Osteoblast (primary cell): ENCODE data around the gene MLPH. TPM values are rescaled to one million over a fixed set of nuclear protein-coding genes. Genes with fewer than 3 reads are reported as not detected.

Experiments
- DNase-seq: peaks from one replicate; pipeline ENCODE4 v3.0.0; 2011; ENCODE audit warnings: low spot score, mixed read lengths; ENCODE audit not compliant: insufficient read length; ENCODE audit errors: missing footprints
- H2AFZ ChIP-seq: 2 replicates; pipeline ENCODE4 v1.6.0; 2011; ENCODE audit warnings: mild to moderate bottlenecking, low read length
- H3K27ac ChIP-seq: 2 replicates; pipeline ENCODE4 v1.5.1; 2011; ENCODE audit warnings: mild to moderate bottlenecking, low read depth, low read length, moderate library complexity
- H3K27me3 ChIP-seq: 2 replicates; pipeline ENCODE4 v1.6.0; 2012; ENCODE audit warnings: mild to moderate bottlenecking, control low read depth, inconsistent platforms, low read length, moderate library complexity; ENCODE audit not compliant: insufficient read depth
- H3K36me3 ChIP-seq: 2 replicates; pipeline ENCODE4 v1.5.1; 2011; ENCODE audit warnings: mild to moderate bottlenecking, low read length, control low read depth, moderate library complexity; ENCODE audit not compliant: insufficient read depth
- H3K4me1 ChIP-seq: 2 replicates; pipeline ENCODE4 v1.5.1; 2011; ENCODE audit warnings: mild to moderate bottlenecking, low read length, control low read depth, moderate library complexity; ENCODE audit not compliant: insufficient read depth
- H3K4me2 ChIP-seq: 2 replicates; pipeline ENCODE4 v1.6.0; 2011; ENCODE audit warnings: mild to moderate bottlenecking, low read length; ENCODE audit not compliant: insufficient read depth
- H3K4me3 ChIP-seq: fragments of 200-600 bp; sonication (generic); 3 replicates; pipeline ENCODE4 v1.5.1; 2012; ENCODE audit warnings: mild to moderate bottlenecking, low read length, inconsistent platforms; ENCODE audit not compliant: insufficient read depth
- H3K79me2 ChIP-seq: 2 replicates; pipeline ENCODE4 v1.6.0; 2012; ENCODE audit warnings: mild to moderate bottlenecking, low read length, control low read depth, inconsistent platforms; ENCODE audit not compliant: insufficient read depth
- H3K9me3 ChIP-seq: 2 replicates; pipeline ENCODE4 v1.5.1; 2011; ENCODE audit warnings: low read depth, low read length, control low read depth
- H4K20me1 ChIP-seq: 2 replicates; pipeline ENCODE4 v1.6.0; 2012; ENCODE audit warnings: mild to moderate bottlenecking, low read length, control low read depth; ENCODE audit not compliant: insufficient read depth
- CTCF ChIP-seq: IDR thresholded peaks from 2 replicates; pipeline ENCODE4 v1.5.1; 2011; ENCODE audit warnings: mild to moderate bottlenecking, low read depth, low read length, moderate library complexity; ENCODE audit errors: extremely low read depth
- total RNA-seq: library from RNA; depleted of rRNA; stranded (reverse); fragments of >200 nt; gene quantifications from 2 replicates; pipeline ENCODE4 v1.2.3, GENCODE V29; 2012

MLPH gene
- total RNA-seq, 1 donor: 25.7 TPM

- Histone ChIP-seq H3K36me3 (peaks cover 57% of the 10 kb centered on the region), H3K9me3 (no peaks in the 10 kb centered on the region), H3K4me1 (peaks cover 5% of the 10 kb centered on the region), H3K27ac (peak overlapping the region; percentile 66), H3K4me3 (no peak overlapping the region), H3K27me3 (no peaks in the 10 kb centered on the region), H2AFZ (no peak overlapping the region), H4K20me1 (peaks cover 3% of the 10 kb centered on the region), H3K79me2 (peaks cover 78% of the 10 kb centered on the region), H3K4me2 (no peak overlapping the region)
- peak; percentile 93 for TF ChIP-seq CTCF
- peak; percentile 95 for DNase-seq
These were observed 25.9 kb downstream of the MLPH start for GRCh38 chr2:237512774-237513466.

DNA sequence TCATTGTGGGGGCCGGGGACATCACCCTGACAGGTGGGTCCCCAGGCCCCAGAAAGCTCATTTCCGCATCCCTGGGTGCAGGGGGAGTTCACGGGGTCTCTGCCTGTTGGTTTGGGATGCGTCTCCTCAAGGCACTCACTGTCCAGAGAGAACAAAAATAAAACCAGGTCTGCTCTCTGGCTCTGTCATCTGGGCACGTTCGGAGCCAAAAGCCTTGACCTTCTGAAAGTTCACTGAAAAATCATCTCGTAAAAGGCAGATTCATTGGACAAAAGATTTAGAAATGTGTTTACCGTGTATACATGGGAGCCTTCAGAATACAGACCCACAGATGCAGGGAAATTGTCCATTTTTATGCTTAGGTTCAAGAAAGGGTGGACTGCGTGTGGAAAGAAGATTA lies 26.6 kb downstream of the MLPH start:
- H3K79me2 ChIP-seq: peaks cover 78% of the 10 kb centered on the region
- no peaks in the 10 kb centered on the region for H3K9me3 ChIP-seq
- peaks cover 59% of the 10 kb centered on the region for H3K36me3 ChIP-seq
- peaks cover 6% of the 10 kb centered on the region for H4K20me1 ChIP-seq
- no peak overlapping the region for H3K4me3 ChIP-seq
- no peak overlapping the region for H2AFZ ChIP-seq
- no peaks in the 10 kb centered on the region for H3K27me3 ChIP-seq
- H3K4me2 ChIP-seq: no peak overlapping the region
- peaks cover 1% of the 10 kb centered on the region for H3K4me1 ChIP-seq
- DNase-seq: no peak
- no peak for TF ChIP-seq CTCF
- H3K27ac ChIP-seq: peak overlapping the region; percentile 48

DNA sequence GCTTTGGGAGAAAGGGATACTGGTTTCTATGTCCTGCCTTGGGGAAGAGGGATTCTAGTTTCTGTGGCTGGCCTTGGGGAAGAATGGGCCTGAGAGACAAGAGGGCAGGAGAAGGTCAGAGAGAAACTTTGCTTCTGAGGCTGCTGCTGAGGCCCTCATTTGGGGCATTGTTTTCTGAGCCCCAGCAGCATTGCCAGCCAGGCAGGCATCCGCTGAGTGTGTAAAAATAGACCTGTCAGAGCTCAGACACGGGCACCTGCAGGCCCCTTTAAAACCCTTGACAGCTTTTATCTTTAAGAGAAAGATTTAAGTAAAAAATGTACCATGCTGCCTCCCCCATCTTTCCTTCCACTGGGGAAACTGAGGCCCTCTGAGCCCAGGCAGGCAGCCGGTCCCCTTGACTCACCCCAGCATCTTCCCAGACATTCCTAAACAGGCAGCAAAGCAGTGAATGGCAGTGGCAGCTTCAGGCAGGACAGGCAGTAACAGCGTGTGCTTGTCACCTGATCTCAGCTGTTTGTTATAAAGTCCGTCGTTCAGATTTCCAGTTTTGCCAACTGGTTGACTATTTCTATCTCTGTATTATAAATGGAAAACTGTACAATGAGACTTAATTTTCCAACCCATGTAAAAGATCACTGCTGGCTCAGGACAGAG lies 27.6 kb downstream of the MLPH start:
- Histone ChIP-seq H3K27me3 (no peaks in the 10 kb centered on the region), H3K9me3 (no peaks in the 10 kb centered on the region), H2AFZ (no peak overlapping the region), H3K79me2 (peaks cover 71% of the 10 kb centered on the region), H3K27ac (no peak overlapping the region), H3K4me3 (no peak overlapping the region), H3K4me2 (no peak overlapping the region), H4K20me1 (peaks cover 6% of the 10 kb centered on the region), H3K36me3 (peaks cover 60% of the 10 kb centered on the region), H3K4me1 (no peaks in the 10 kb centered on the region)
- DNase-seq: no peak
- no peak for TF ChIP-seq CTCF

DNA sequence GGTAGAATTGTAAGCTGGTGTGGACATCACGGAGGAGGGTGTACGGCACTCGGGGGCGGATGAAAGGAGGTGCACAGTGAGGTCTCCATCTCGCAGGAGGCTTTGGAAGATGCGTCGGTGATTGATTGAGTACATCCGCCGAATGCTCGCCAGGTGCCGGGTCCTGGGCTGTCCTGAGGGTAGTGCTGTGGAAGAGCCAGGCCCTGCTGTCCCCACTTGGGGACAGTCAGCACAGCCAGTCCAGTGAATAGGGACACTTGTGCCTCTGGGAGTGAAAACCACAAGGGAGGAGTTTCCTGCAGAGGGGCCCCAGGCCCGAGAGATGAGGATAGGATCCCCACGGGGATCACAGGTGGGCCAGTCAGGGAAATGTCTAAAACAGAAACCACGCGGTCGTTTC lies 28.1 kb downstream of the MLPH start:
- H3K27ac ChIP-seq: no peak overlapping the region
- H2AFZ ChIP-seq: no peak overlapping the region
- H4K20me1 ChIP-seq: peaks cover 6% of the 10 kb centered on the region
- H3K36me3 ChIP-seq: peaks cover 63% of the 10 kb centered on the region
- H3K27me3 ChIP-seq: no peaks in the 10 kb centered on the region
- H3K9me3 ChIP-seq: no peaks in the 10 kb centered on the region
- no peak overlapping the region for H3K4me3 ChIP-seq
- H3K4me2 ChIP-seq: no peak overlapping the region
- DNase-seq: no peak
- H3K79me2 ChIP-seq: peaks cover 71% of the 10 kb centered on the region
- no peak for TF ChIP-seq CTCF
- no peaks in the 10 kb centered on the region for H3K4me1 ChIP-seq
